Activated T-cell treated with anti-CD3 and anti-CD28 coated beads for 48 hours (primary cell): ENCODE results near the gene FARSA.
"Not testable (repeated sequence)": the region's sequence is repeated elsewhere in the genome, so short reads cannot be mapped to it uniquely, and the experiment has no call there.

ENCODE experiments used
- DNase-seq: peaks from one replicate; pipeline ENCODE4 v3.0.0-alpha.2; 2020; ENCODE audit warnings: low read depth

FARSA gene

DNA sequence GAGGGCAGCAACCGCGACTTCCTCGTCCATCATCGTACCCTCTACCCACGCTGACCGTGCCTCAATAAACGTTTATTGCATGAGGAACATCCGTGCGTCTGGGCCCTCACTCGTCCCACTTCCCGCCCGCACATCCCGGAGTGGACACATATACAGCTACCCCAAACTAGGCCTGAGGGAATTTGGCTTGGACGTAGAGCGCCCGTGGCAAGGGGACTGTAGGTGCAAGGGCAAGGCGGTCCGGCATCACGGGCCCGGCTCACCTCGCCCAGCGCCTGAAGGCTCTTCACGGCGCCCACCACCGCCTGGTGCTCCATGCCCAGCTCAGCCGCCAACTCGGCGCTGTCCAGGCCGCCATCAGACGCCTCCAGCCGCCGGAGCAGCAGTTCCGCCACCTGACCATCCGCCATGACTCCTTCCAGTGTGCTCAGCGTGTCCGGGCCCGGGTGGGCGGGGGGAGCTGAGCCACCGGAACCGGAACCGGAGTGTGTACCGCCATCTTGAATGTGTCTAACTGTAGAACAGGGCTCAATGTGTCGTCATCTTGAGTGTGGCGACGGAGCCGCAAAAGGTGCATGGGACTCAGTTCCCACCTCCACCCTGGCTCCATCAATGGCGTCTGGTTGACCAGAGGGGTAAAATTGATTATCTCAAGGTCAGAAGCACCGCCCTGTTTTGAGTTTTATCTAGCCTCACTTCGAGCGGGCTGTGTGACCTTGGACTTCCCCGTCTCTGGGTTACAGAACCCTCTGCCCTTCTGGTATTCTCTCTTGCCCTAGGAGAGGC, at the start of gene FARSA:
TSS of gene FARSA (minus strand) at position 425 of the 786 bp plus-strand sequence. CDS start at position 410, 15 bp downstream.
- peak; percentile 88 for DNase-seq

GRCh38 chr19:12983091-12983490, 49.6 kb upstream of the FARSA start:
- DNase-seq, result no peak

GRCh38 chr19:12982648-12983047, 49.1 kb upstream of the FARSA start:
- DNase-seq, result no peak

GRCh38 chr19:12979974-12980373, 46.5 kb upstream of the FARSA start:
- DNase-seq, result no peak

GRCh38 chr19:12976109-12976508, 42.6 kb upstream of the FARSA start:
- not testable (repeated sequence) for DNase-seq

DNA sequence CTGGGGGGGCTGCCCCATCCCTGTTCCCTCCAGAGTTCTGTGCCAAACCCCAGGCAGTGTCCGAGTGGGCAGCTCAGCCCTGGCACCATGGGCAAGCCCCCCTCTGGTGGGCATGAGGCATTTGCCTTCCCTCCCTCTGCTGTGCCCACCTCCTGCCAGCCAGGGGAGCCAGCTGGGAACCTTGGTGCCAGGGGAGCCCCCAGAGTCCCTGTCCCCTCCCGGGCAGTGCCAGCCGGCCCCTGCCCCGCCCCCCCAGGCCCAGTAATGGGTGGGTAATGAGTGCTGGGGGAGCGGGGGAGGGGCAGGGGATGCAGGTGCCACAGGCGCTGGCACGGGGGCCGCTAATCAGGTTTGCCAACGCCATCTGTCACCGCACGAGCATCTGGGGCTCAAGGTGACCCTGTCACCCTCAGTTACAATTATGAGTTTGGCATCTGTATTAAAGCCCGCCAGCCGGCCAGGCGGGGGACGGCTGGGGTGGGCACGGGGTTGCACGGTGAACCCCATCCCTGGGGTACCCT, 41.8 kb upstream of the FARSA start:
- DNase-seq, result no peak

DNA sequence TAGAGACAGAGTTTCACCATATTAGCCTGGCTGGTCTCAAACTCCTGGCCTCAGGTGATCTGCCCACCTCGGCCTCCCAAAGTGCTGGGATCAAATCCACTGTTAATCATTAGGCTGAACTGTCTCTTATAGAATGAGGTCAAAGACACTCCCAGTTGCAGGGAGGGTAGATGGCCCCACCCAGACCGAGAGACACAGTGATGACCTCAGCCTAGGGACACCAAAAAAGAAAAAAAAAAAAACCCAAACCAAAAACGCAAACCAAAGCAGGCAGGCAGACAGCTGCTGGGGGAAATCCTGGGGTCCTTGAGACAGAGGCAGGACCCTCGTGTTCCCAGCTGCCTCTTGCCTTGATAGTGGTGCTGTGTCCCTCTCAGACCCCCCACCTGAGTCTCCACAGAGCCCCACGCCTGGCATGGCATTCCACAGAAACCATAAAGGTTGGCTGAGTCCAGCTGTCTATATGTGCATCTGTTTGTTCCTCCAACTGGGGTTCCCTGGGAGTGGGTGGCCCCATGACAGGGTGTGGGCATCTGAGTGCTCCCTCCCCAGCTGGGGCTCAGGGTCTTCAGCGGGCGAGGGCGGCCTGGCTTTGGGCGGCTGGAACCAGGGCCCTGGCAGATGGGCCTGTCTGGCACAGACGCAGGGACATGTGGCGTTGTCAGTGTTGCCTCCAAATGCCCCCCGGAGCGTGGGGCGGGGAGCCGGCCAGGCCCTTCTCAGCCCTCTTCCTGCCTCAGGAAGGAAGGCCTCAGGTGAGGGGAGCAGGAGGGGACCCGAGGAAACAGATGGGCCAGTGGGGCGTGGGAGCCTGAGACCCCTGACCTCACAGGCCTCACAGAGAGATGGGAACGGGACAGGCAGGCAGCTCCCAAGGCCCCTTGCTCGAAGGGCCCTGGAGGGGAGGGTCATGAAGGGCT, 41.0 kb upstream of the FARSA start:
- DNase-seq, result no peak

- DNase-seq, result no peak
These were observed 39.7 kb upstream of the FARSA start for GRCh38 chr19:12973236-12973635.

DNA sequence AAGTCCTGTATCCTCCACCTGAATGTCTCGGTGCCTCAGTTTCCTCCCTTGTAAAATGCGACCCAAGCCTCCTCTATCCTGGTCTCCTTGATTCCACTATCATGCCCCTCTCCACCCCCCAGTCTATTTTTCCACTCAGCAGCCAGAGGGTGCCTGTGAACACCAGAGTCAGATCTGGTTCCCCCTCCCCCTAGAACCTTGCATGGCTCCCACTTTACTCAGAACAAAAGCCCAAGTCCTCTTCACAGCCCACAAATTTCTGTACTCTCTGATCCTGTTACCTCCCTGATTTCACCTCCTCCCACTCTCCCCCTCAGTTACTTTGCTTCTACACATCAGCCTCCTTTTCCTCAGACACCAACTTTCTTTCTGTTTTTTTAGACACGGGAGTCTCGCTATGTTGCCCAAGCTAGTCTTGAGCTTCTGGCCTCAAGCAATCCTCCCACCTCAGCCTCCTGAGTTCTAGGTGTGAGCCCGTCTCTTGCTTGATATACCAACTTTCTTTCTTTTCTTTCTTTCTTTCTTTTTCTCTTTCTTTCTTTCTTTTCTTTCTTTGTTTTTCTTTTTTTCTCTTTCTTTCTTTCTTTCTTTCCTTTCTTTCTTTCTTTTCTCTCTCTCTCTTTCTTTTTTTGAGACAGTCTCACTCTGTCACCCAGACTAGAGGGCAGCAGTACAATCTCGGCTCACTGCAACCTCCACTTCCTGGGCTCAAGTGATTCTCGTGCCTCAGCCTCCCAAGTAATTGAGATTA, 36.7 kb upstream of the FARSA start:
- no peak for DNase-seq

DNA sequence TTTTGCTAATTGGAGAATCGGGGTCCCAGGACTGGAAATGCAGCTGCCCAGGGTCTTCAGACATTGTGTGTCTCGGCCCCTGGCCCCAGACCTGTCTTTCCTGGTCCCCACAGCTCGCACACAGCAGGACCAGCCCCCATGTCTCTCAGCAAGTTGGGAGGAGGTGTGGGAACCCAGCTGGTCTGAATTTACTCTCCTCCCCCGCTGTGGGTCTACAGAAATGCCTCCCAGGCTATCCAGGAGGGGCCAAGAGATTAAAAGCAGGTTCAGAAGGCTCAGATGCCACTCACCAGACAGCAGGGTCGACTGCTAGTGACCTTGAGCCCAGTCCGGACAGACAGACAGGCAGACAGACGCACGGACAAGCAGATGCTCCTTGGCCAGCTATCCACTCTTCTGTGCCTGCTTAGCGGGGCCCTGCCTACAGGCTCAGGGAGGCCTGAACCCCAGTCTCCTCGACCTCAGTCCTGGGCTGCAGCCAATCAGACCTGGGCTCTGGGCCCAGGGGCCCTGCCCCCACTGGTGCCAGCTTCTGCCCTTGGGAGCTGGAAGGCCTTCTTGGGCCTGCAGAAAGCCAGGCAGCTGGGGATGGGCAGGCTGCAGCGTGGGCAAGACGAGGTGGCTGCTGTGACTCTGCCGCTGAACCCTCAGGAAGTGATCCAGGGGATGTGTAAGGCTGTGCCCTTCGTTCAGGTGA, 35.9 kb upstream of the FARSA start, which contains the start of gene DAND5:
TSS of gene DAND5 (plus strand) at position 285 of the 697 bp plus-strand sequence. CDS start at position 370, 85 bp downstream.
- DNase-seq, result no peak

DNA sequence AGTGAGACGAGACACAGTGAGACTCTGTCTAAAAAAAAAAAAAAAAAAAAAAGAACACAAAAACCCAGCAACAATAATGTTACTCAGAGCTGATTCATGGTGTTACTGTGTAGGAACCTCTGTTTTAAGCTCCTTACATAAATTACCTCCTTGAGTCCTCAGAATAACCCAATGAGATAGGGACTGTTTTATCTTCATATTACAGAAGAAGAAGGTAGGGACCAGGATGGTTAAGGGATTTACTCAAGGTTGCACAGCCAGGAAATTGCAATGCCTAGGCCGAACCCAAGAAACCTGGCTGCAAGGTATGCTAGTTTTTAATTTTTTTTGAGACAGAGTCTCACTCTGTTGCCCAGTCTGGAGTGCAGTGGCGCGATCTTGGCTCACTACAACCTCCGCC, 34.4 kb upstream of the FARSA start:
- DNase-seq, result no peak

- DNase-seq, result no peak
These were observed 32.3 kb upstream of the FARSA start for GRCh38 chr19:12965812-12966135.

DNA sequence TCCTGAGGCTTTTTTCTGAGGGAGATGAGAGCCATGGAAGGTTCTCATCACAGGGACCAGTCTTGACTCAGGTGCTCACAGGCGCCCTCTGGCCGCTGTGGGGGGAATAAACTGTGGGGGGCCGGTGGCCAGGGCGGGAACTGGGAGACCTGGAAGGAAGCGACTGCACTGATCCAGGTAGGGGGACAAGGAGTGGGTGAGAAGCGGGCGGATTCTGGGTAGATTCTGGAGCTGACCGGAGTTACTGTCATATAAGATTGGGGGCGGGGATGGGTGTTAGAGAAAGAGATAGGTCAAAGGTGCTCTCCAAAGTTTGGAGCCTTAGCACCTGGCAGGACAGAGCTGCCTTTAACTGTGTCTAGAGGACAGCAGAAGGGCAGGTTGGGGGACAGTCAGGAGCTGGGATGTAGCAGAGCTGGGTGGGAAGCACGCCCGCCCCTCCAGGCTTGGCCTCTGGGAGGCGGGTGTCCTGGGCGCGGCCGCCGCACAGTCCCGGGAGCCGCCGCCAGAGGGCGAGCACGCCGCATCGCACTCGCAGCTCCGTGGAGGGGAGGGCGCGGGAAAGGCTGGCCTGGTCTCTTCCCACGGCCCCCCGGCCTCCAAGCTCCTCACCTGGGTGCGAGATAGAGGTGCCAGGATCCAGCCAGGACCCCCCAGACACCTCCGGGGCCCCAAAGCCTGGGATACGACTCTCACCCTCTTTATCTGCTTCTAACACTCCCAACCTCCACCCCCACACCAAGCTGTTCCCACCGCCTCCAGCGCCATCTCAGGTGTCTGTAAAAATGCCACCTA, 31.7 kb upstream of the FARSA start:
- peak; percentile 85 for DNase-seq

DNA sequence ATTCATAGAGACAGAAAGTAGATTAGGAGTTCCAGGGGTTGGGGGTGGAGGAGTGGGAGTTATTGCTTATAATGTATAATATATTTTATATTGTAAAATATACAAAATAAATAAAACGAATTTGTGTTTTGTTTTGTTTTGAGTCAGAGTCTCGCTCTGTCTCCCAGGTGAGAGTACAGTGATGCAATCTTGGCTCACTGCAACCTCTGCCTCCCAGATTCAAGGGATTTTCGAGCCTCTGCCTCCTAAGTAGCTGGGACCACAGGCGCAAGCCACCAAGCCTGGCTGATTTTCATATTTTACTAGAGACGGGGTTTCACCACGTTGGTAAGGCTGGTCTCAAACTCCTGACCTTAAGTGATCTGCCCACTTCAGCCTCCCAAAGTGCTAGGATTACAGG, 26.0 kb upstream of the FARSA start:
- DNase-seq, result no peak

GRCh38 chr19:12957389-12957952, 24.0 kb upstream of the FARSA start:
- not testable (repeated sequence) for DNase-seq

DNA sequence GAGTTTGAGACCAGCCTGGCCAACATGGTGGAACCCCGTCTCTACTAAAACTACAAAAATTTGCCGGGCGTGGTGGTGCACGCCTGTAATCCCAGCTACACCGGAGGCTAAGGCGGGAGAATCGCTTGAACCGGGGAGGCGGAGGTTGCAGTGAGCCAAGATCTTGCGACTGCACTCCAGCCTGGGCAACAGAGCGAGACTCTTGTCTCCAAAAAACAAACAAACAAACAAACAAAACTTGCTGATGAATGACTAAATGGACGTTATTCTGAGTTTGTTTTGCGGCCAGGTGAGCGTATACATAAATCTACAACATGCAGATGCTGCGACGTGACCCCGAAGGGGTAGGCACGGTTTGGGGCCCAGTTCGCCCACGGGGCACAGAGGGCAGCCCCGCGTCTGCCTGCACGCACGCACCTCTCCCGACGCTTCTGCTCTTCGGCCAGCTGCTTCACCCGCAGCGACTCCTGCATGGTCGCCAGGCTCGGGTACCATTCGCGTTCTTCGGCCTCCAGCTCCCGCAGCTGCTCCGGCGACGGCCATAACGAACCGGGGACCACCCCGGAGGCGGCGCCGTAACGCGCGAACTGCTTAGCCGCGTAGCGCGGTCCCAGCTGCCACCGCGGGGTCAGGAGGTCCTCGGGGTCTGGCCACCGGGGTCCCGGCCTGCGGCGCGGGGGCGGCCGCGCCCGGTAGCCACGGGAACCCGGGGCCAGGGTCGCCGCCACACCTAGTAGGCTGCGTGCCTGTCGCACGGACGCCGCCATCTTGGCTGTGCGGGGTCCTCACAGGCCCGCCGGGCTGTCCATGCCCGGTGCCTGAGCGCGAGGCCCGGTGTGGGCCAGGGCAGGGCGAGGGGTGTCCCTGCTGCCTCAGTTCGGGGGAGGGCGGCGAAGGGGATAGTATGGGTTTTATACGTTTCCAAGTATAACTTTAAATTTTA, 23.2 kb upstream of the FARSA start, which contains the start of gene GADD45GIP1:
TSS of gene GADD45GIP1 (minus strand) at position 778 of the 943 bp plus-strand sequence. CDS start at position 767, 11 bp downstream.
- peak; percentile 86 for DNase-seq

DNA sequence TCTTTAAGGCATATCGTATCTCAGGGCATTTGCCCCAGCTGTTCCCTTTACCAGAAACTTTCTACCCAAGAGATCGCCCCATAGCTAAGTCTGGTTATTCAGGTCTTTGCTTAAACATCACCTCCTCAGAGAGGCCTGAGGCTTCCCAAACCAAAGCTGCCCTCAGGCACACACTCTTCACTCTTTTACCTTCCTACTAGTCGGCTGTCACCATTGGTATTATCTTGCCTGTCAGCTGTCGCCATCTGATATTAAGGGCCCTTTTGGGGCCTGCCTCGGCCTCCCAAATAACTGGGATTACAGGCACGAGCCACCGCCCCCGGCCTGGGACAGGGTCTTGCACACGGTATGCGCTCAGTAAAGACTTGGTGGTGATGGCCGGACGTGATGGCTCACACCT, 22.5 kb upstream of the FARSA start:
- no peak for DNase-seq

GRCh38 chr19:12955575-12955974, 22.1 kb upstream of the FARSA start:
- DNase-seq, result not testable (repeated sequence)

DNA sequence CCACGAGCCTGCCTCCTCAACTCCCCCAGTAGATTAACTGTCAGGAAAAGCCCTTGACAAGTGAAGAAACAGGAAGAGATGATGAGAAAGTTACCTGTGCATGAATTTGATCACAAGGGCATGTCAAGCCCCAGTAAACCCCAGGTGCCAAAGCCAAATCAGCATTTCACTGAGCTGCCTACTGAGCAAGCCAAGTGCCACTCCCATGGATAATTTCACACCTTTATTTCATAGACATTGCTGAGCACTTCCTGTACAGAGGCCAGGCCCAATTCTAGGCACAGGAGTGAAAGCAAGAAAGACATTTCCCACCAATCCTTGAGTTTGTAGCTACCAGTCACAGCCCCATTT, 21.1 kb upstream of the FARSA start:
- DNase-seq, result no peak
